K562 (cell line): ENCODE measurements around the gene CDKL1. TPM values are rescaled to one million over a fixed set of nuclear protein-coding genes. Genes with fewer than 3 reads are reported as not detected.
A peak's percentile ranks its signal among the peaks of the same experiment; 100 is the strongest.

Experiments
- ATAC-seq: fragments of 200-7000 bp; cut with Tn5 transposase; 3 replicates; pipeline ENCODE4 v1.9.1; 2020; ENCODE audit warnings: moderate library complexity
- BruUV-seq: library from RNA; stranded (reverse); fragments of 400-500 nt; replicated peaks from 2 replicates; lab custom pipeline; 2021; lab: Mats Ljungman, UMichigan
- CTCF ChIA-PET: fragments of 300-600 bp; formaldehyde crosslinking; extraction: SDS; loops from one replicate; lab custom pipeline; 2021; ENCODE audit warnings: low intra/inter-chr PET ratio; lab: Yijun Ruan, JAX
- POLR2A ChIA-PET: fragments of 300-600, 350-650 bp; sonication (Branson Sonifier 250); formaldehyde crosslinking; extraction: SDS; loops from one replicate; lab custom pipeline; 2021; ENCODE audit warnings: antibody characterized with exemption, inconsistent platforms; lab: Yijun Ruan, JAX
- DNase-seq, 4 experiments: peaks; one replicate each; pipeline versions ENCODE4 v3.0.0 to v3.0.0-alpha.2; 2011 to 2018; ENCODE audit warnings: low spot score in 3 of 4, mixed read lengths in 3 of 4; ENCODE audit errors: extremely low read depth in 1 of 4
- FAIRE-seq: peaks from 2 replicates; lab custom pipeline; 2011; peaks lifted over from hg19 to GRCh38; lab: Jason Lieb, UNC
- H2AFZ ChIP-seq: 2 replicates; pipeline ENCODE4 v1.6.0; 2011; ENCODE audit warnings: low read depth, low read length, control low read depth, inconsistent platforms
- H3K27ac ChIP-seq: fragments of 200-600 bp; 3 replicates; pipeline ENCODE4 v1.8.0; 2011; ENCODE audit warnings: low read depth, mild to moderate bottlenecking, control low read depth, inconsistent platforms, low read length, moderate library complexity, mixed read lengths; ENCODE audit errors: extremely low read depth
- H3K27me3 ChIP-seq, 2 experiments: fragments of 300-600 bp in 1 of 2; 2 replicates in 1 of 2; 3 replicates in 1 of 2; pipeline versions ENCODE4 v1.6.0 to v1.8.0; 2011; ENCODE audit warnings: inconsistent platforms in 2 of 2, low read length in 2 of 2, mild to moderate bottlenecking in 1 of 2, mixed read lengths in 1 of 2, moderate library complexity in 1 of 2; ENCODE audit not compliant: control insufficient read depth in 2 of 2, insufficient read depth in 2 of 2
- H3K36me3 ChIP-seq: fragments of 300-600 bp; 3 replicates; pipeline ENCODE4 v1.8.0; 2011; ENCODE audit warnings: mild to moderate bottlenecking, low read length, inconsistent platforms; ENCODE audit not compliant: control insufficient read depth, insufficient read depth
- H3K4me1 ChIP-seq, 2 experiments: fragments of 200-600 bp in 1 of 2; replicated peaks in 1 of 2; 2 replicates in 1 of 2; 3 replicates in 1 of 2; pipeline versions ENCODE4 v1.5.1 to v1.8.0; 2011; ENCODE audit warnings: inconsistent platforms in 2 of 2, low read length in 2 of 2, mild to moderate bottlenecking in 1 of 2, mixed read lengths in 1 of 2, moderate library complexity in 1 of 2; ENCODE audit not compliant: control insufficient read depth in 2 of 2, insufficient read depth in 2 of 2
- H3K4me2 ChIP-seq: 2 replicates; pipeline ENCODE4 v1.6.1; 2011; ENCODE audit warnings: low read length, control low read depth, inconsistent platforms, mixed read lengths; ENCODE audit not compliant: insufficient read depth
- H3K4me3 ChIP-seq: fragments of 200-600 bp; sonication (generic), shearing (Covaris generic); 2 replicates; pipeline ENCODE4 v1.5.1; 2016; ENCODE audit warnings: control low read depth, inconsistent platforms
- H3K79me2 ChIP-seq: fragments of 200-600 bp; 3 replicates; pipeline ENCODE4 v1.8.0; 2011; ENCODE audit warnings: low read length, inconsistent platforms; ENCODE audit not compliant: control insufficient read depth, insufficient read depth
- H3K9ac ChIP-seq, 2 experiments: 2 replicates each; pipeline versions ENCODE4 v1.6.0 to v1.6.1; 2011; ENCODE audit warnings: low read depth in 2 of 2, low read length in 2 of 2, control low read depth in 1 of 2, inconsistent platforms in 1 of 2, mild to moderate bottlenecking in 1 of 2, mixed read lengths in 1 of 2; ENCODE audit not compliant: insufficient read depth in 1 of 2
- H3K9me1 ChIP-seq: one replicate; pipeline ENCODE4 v1.6.0; 2011; ENCODE audit warnings: inconsistent platforms, mild to moderate bottlenecking, low read length, moderate library complexity; ENCODE audit not compliant: control insufficient read depth, insufficient read depth
- H3K9me3 ChIP-seq: replicated peaks from 2 replicates; pipeline ENCODE4 v1.5.1; 2011; ENCODE audit warnings: low read depth, low read length, inconsistent platforms; ENCODE audit not compliant: control insufficient read depth, insufficient read depth
- H4K20me1 ChIP-seq: replicated peaks from 2 replicates; pipeline ENCODE4 v1.6.1; 2011; ENCODE audit warnings: low read length, inconsistent platforms, mixed read lengths; ENCODE audit not compliant: control insufficient read depth, insufficient read depth
- PBX2 ChIP-seq, 2 experiments: IDR thresholded peaks in 1 of 2; conservative IDR thresholded peaks in 1 of 2; 2 replicates each; pipeline ENCODE4 v1.6.1; 2016; ENCODE audit warnings: low read depth in 2 of 2, mild to moderate bottlenecking in 1 of 2, missing compliant biosample characterization in 1 of 2, missing genetic modification characterization in 1 of 2, moderate library complexity in 1 of 2
- RFX7 ChIP-seq: fragments of 250-450 bp; sonication (Bioruptor Pico); IDR thresholded peaks from 2 replicates; pipeline ENCODE4 v1.5.1; 2021; ENCODE audit warnings: mild to moderate bottlenecking
- WGBS: fragments of 100-300 bp; shearing (Covaris generic); methylation state at CpG from one replicate; pipeline ENCODE4 v1.1.6; 2016; ENCODE audit warnings: low coverage, mixed read lengths; ENCODE audit not compliant: insufficient coverage; ENCODE audit errors: missing lambda C conversion rate; 5-methylcytosine and 5-hydroxymethylcytosine counted together
- in situ Hi-C: fragments of 300-500 bp; cut with MboI; formaldehyde crosslinking; loops from 4 replicates; pipeline ENCODE4 v1.15.0; 2018; ENCODE audit warnings: inconsistent platforms, mixed read lengths
- intact Hi-C: fragments of 100-400 bp; cut with micrococcal nuclease; formaldehyde crosslinking; loops from 2 replicates; pipeline ENCODE4 v1.14.2; 2022
- polyA plus RNA-seq, 8 experiments: library from polyadenylated mRNA; depleted of rRNA in 4 of 8; stranded (reverse) in 5 of 8; unstranded in 3 of 8; fragments of >200 nt; fragmentation: Nextera tagmentation in 2 of 8; fragmentation: Illumina TruSeq in 1 of 8; extraction: Ambion mirVana in 2 of 8; extraction: Trizol in 1 of 8; gene quantifications; 2 replicates each; pipeline versions ENCODE4 v1.2.1 to v1.2.3, GENCODE V29; 2011 to 2014; ENCODE audit warnings: inconsistent platforms in 1 of 8, missing spikeins in 1 of 8
- total RNA-seq, 7 experiments: library from RNA; depleted of rRNA in 6 of 7; stranded (reverse); fragments of >200 nt in 6 of 7; fragmentation: Illumina TruSeq in 2 of 7; extraction: Trizol in 2 of 7; gene quantifications; 2 replicates each; pipeline versions ENCODE4 v1.2.1 to v1.2.3, GENCODE V29; 2011 to 2021; ENCODE audit warnings: low replicate concordance in 1 of 7

CDKL1 gene
- total and polyA plus RNA-seq, 9 of the 15 experiments (the other 6 are each of a cell fraction or from before 2014, with no cell fraction given), result 2.3 to 35.0 (median 7.5) TPM

- Histone ChIP-seq H3K4me2 (no peak overlapping the region), H3K9ac (no peak overlapping the region), H3K9me3 (no peaks in the 10 kb centered on the region), H3K79me2 (peaks cover 7% of the 10 kb centered on the region; the same call in 1 of the 3 replicates), H3K4me3 (no peak overlapping the region), H3K27me3 (no peaks in the 10 kb centered on the region), H3K4me1 (peaks cover 3 to 9% of the 10 kb centered on the region in 2 experiments; a peak in 3 of 5 replicates), H4K20me1 (no peaks in the 10 kb centered on the region), H3K36me3 (peaks cover 17% of the 10 kb centered on the region; the same call in 2 of the 3 replicates), H3K27ac (no peak overlapping the region), H2AFZ (no peak overlapping the region), H3K9me1 (no peaks in the 10 kb centered on the region)
- TF ChIP-seq RFX7 (CRISPR knock-in tag) (no peak), PBX2 (CRISPR knock-in tag; IDR thresholded peaks at IDR 0.05; ENCODE audit: low read depth) (no peak), PBX2 (tag; conservative IDR thresholded peaks at IDR 0.05; ENCODE audit: low read depth) (0 out of 2 replicates have a peak, but pooled peaks have one; percentile 27)
- BruUV-seq, result no TSS peak
- in situ Hi-C loops, result no loop called here
- 100% methylated on average over 1 of the region's 2 CpGs for WGBS
- no peak for FAIRE-seq
- DNase-seq, result no peak
- no peak for ATAC-seq
- CTCF ChIA-PET, result no interaction called here
- intact Hi-C loops, result no loop called here
- POLR2A ChIA-PET, result no interaction called here
Measured at GRCh38 chr14:50299585-50299984, 97.1 kb downstream of the CDKL1 start.
